Stimulated activated CD8-positive, alpha-beta memory T cell treated with anti-CD3 and anti-CD28 coated beads, Interleukin-2, amount 100 ng/mL, for 1 hour (primary cell): ENCODE results near the gene NSMF.
"Not testable (repeated sequence)": the region's sequence is repeated elsewhere in the genome, so short reads cannot be mapped to it uniquely, and the experiment has no call there.

Experiments used
- DNase-seq, 2 donors: peaks; one replicate each; pipeline ENCODE4 v3.0.0-alpha.2; 2020; ENCODE audit warnings: low read depth in 2 of 2

Gene NSMF

DNA sequence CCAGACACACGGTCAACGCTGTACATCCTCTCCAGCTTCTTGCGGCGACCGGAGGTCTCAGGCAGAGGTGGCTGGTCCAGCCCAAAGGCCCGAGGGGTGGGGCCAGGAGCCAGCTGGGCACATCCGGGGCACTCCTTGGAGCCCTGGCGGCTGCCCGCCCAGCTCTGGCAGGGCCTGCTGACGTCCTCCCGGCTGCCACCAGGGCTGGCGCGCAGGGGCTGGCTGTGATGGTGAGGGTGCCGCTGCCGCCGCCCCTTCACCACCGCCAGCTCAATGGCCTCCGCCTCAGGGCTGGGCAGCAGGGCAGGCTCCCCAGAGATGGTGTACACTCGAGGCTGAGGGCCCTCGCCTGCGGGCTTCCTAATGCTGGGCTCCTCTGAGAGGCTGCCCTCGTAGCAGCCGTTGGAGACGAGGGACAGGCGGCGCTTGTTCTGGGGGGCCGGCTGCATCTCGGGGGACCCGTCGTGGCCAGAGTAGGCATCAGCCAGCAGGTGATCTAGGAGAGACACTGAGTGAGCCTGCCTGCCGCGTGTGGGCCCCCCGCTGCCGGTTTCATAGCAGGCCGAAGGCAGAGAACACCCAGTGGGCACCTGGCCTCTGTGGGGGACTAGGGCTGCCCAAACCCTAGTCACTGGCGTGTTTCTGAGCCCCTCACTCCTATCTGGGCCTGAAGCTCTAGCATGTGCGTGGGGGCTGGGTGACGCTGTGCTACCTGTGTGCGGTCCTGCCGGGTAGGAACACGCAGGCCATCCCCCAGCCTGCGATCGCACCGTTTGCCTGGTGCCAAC is 1.5 kb downstream of the NSMF start:
- no peak for DNase-seq

DNA sequence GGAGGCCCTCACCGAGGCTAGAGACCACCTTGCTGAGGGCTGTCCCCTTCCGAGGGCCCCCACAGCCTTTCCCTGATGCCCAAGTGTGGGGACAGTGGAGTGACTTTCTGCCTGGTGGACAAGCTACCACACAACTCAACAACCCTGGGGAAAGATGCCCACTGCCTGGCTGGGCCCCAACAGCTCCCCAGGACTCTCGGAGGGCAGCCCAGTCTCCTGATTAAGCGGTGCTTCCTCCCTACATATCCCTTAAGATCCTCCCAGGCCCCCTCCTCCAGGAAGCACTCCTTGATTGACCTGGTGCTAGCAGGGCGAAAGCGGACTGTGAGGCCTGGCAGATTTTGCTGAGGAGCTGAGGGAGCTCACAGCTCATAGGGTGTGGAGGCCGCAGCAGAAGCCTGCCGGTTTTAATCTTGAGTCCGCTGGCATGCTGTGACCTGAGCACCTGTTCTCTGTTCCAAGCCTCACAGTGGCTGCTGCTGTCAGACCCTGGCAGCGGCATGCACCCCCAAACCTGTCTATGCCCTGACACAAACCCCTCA is 2.2 kb downstream of the NSMF start:
- no peak for DNase-seq

DNA sequence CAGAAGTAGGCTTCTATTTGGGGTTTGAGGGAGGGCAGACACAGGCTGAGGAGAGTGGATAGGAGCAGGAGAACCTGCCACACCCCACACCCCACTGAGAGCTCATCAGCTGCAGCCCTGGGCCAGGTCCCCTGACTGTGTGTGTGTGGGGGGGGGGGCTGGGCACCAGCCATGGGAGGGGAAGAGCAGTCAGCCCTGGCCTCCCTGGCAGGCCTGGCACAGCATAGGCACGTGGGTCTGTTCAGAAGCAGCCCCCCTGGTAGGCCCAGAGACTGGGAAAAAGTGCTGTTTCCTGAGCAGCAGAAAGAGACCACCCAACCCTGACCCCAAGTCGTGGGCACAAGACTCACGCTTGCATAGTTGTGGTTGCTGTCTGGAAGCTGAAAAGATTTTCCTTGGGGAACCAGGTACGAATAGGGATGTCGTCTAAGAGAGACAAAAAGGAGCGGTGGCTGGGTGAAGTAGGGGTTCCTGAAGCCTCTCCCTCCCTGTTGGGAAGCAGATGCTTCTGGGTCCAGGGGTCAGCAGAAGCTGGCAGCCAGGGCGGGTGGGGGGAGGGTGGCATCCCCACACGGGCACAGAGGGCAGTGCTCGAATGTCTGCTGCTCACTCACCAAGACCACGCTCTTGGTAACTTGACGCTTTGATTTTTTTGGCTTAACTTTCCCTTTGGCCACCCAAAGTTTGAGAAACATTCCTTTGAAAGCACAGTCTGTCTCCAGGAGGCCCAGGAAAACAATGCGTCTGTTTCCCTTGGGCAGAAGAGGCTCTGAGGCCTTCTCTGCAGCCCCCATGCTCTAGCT is 2.9 kb downstream of the NSMF start:
- no peak for DNase-seq

- no peak for DNase-seq
Measured at GRCh38 chr9:137455359-137455991, 3.7 kb downstream of the NSMF start.

GRCh38 chr9:137454597-137455358 is 4.4 kb downstream of the NSMF start:
- no peak for DNase-seq

DNA sequence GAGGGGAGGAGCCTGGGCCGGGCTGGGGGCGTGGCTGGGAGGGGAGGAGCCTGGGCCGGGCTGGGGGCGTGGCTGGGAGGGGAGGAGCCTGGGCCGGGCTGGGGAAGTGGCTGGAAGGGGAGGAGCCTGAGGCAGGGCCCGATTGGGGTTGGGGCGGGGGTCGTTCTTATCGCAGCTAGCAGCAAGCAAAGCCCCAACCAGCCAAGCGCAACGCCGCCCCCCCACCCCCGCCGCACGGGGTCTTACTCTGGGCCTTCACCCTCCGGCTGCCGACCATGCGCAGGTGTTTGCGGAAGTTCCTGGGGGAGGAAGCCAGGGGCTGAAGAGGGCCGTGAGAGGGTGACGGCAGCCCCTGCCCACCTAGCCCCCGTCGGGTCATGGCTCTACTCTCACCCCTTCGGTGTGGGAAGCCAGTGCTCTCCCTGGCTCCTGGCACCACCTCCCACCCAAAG is 5.0 kb downstream of the NSMF start:
- no peak for DNase-seq

- DNase-seq, result no peak
Measured at GRCh38 chr9:137453643-137454081, 5.5 kb downstream of the NSMF start.

DNA sequence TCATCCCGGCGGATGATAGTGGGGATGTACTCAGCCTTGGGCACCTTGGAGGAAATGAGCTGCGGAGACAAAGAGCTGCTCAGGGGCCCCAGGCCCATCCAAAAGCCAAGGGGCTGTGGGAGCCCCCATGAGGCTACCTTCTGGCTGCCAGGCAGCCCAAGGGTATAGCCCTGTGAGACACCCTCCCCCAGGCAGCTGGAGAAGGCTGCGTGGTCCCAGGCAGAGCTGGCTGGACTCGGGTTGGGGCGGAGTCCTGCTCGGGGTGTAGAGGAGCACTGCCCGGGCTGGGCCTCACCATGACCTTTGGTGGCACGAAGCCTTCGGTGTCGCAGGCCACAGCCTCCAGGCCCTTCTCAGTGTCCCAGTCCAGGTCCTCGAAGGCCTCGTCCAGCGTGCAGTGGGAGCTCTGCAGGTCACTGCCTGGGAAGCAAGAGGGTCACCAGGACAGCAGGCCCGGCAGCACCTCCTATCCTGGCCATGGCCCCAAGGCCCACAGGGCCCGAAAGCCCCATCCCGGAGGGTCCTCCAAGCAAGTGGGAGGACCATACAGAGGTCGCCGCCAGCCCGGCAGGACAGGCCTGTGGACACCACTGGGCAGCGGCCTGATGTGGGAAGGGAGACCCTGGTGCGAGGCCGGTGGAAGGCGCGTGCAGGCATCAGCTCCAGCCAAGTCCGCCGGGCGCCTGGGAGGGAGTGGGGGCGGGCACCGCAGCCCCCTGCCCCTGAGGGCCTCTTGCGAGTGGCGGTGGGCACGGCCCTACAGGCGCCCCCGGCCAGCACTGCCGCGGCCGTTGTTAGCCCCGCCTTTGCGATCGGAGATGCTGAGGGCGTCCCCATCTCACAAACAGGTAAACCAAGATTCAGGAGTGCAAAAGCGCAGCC is 6.1 kb downstream of the NSMF start:
- no peak for DNase-seq

- no peak for DNase-seq
Measured at GRCh38 chr9:137452006-137452760, 7.0 kb downstream of the NSMF start.

DNA sequence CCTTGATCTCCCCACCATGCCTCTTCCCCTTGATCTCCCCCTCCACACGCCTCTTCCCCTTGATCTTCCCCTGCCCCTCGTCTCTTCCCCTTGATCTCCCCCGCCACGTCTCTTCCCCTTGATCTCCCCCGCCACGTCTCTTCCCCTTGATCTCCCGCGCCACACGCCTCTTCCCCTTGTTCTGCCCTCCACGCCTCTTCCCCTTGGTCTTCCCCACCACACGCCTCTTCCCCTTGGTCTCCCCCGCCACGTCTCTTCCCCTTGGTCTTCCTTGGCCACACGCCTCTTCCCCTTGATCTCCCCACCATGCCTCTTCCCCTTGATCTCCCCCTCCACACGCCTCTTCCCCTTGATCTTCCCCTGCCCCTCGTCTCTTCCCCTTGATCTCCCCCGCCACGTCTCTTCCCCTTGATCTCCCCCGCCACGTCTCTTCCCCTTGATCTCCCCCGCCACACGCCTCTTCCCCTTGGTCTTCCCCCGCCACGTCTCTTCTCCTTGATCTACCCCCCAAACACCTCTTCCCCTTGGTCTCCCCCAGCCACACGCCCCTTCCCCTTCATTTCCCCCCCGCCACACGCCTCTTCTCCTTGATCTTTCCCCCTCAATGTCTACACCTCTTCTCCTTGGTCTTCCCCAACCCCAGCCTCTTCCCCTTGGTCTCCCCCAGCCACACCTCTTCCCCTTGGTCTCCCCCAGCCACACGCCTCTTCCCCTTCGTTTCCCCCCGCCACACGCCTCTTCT is 7.7 kb downstream of the NSMF start:
- DNase-seq, result not testable (repeated sequence)

DNA sequence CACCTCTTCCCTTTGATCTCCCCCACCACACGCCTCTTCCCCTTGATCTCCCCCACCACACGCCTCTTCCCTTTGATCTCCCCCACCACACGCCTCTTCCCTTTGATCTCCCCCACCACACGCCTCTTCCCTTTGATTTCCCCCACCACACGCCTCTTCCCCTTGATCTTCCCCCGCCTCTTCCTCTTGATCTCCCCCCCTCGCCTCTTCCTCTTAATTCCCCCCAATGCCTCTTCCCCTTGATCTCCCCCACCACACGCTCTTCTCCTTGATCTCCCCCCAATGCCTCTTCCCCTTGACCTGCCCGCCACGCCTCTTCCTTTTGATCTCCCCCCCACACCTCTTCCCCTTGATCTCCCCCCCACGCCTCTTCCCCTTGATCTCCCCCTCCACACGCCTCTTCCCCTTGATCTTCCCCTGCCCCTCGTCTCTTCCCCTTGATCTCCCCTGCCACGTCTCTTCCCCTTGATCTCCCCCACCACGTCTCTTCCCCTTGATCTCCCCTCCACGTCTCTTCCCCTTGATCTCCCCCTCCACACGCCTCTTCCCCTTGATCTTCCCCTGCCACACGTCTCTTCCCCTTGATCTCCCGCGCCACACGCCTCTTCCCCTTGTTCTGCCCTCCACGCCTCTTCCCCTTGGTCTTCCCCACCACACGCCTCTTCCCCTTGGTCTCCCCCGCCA is 8.5 kb downstream of the NSMF start:
- not testable (repeated sequence) for DNase-seq

GRCh38 chr9:137449931-137450538 is 9.1 kb downstream of the NSMF start:
- DNase-seq, result peak in 1 of 2 donors; percentile 36

GRCh38 chr9:137449081-137449844 is 9.9 kb downstream of the NSMF start:
- DNase-seq, result no peak

- DNase-seq, result no peak
Measured at GRCh38 chr9:137448602-137448962, 10.6 kb downstream of the NSMF start.

GRCh38 chr9:137447722-137448601 is 11.2 kb downstream of the NSMF start:
- no peak for DNase-seq

DNA sequence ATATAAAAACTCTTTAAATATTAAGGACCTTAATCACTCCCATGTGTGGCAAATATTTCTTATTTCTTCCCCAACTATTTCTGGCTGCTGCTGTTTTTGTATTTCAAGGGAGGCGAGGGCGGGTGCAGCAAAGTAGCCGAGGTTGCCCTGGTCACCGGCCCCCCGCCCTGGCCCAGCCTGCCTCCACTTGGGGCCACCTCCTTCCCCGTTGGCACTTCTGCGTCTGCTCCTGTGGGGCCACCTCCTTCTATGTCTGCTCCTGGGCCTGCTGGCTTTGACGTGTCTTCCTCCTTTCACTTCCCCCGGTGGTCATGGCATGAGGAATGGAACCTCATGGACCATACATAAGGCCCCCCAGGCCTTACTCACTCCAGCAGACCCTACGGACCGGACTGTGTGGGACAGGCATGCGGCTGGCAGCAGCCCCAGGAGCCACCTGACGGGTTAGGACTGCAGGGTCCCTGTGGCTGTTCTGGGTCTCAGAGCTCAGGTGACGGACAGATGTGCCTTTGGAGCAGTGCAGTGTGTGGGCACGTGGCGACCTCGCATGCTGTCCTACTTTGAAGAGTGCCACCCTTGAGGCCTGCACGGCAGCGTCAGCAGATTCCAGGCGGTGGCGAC is 12.2 kb downstream of the NSMF start:
- DNase-seq, result no peak
